Measurements from ENCODE around the gene EFTUD2. TPM values are rescaled to one million over a fixed set of nuclear protein-coding genes. Genes with fewer than 3 reads are reported as not detected.

EFTUD2 gene
- total and polyA plus RNA-seq, 2 donors (not counting 1 experiment from before 2014, with no cell fraction given), result 43.2 to 133 TPM

GRCh38 chr17:44905006-44906000 lies 6.1 kb upstream of the EFTUD2 start:
- ChIA-PET POLR2A (no interaction called here), CTCF (no interaction called here)

More at GRCh38 chr17:44905006-44906000, 6.1 kb upstream of the EFTUD2 start:
- H3K9ac ChIP-seq (ENCODE audit: low read length), result no peak overlapping the region
- Mint-ChIP-seq H3K4me3 (no peak overlapping the region), H3K4me1 (peaks cover 2% of the 10 kb centered on the region), H3K9me3 (ENCODE audit: insufficient read depth) (no peaks in the 10 kb centered on the region), H3K27me3 (peaks cover 15% of the 10 kb centered on the region), H3K27ac (no peak overlapping the region)
- DNase-seq (no peak), ATAC-seq (ENCODE audit: low read depth) (no peak)
- no peaks in the 10 kb centered on the region for H3K36me3 ChIP-seq (replicated peaks in 1 of 2; ENCODE audit: control extremely low read depth in 1 of 2, control insufficient read depth in 1 of 2, extremely low read depth in 1 of 2, insufficient read depth in 2 of 2, low read length in 1 of 2)
- no peaks in the 10 kb centered on the region for H3K9me3 ChIP-seq (ENCODE audit: control extremely low read depth in 1 of 3, control insufficient read depth in 2 of 3, insufficient read depth in 1 of 3, low read length in 2 of 3)
- H3K79me2 ChIP-seq (ENCODE audit: control insufficient read depth, insufficient read depth, low read length), result no peaks in the 10 kb centered on the region
- 96% methylated on average over 8 of the region's 9 CpGs for WGBS (ENCODE audit: insufficient coverage)
- H3K27ac ChIP-seq (ENCODE audit: low read length in 2 of 2), result no peak overlapping the region
- H3K4me1 ChIP-seq (ENCODE audit: control insufficient read depth in 2 of 2, insufficient read depth in 2 of 2, low read length in 2 of 2), result peaks cover under 1% of the 10 kb centered on the region in 2 donors
- no peak for TF ChIP-seq CTCF (IDR thresholded peaks at IDR 0.05)
- no peak for TF ChIP-seq EZH2 (IDR thresholded peaks at IDR 0.05; ENCODE audit: borderline replicate concordance, insufficient read depth, low read depth, low read length, poor library complexity, severe bottlenecking)
- H3K4me2 ChIP-seq (replicated peaks; ENCODE audit: low read depth, low read length, poor library complexity, severe bottlenecking), result no peak overlapping the region
- peaks cover 0 to 3% (median 1%) of the 10 kb centered on the region in 4 experiments for H3K27me3 ChIP-seq (replicated peaks in 1 of 4; ENCODE audit: control extremely low read depth in 1 of 4, control insufficient read depth in 3 of 4, insufficient read depth in 4 of 4, low read length in 3 of 4)
- no peak overlapping the region for H2AFZ ChIP-seq (ENCODE audit: insufficient read depth, low read depth, low read length, poor library complexity, severe bottlenecking)
- intact Hi-C loops (cut with micrococcal nuclease), result no loop called here
- H4K20me1 ChIP-seq (ENCODE audit: control insufficient read depth, insufficient read depth, low read length, poor library complexity, severe bottlenecking), result no peaks in the 10 kb centered on the region
- no peak overlapping the region for H3K4me3 ChIP-seq (ENCODE audit: control extremely low read depth in 1 of 5, extremely low read depth in 1 of 5, insufficient read depth in 1 of 5, low read depth in 2 of 5, low read length in 4 of 5)

Measured in B cell (primary cell).